Mesenchymal stem cell (in vitro differentiated cells and primary cell): Measurements from ENCODE around the gene TMEM231.
"Not testable (repeated sequence)": the region's sequence is repeated elsewhere in the genome, so short reads cannot be mapped to it uniquely, and the experiment has no call there.

Experiments
- DNase-seq: peaks from one replicate; pipeline ENCODE4 v3.0.0-alpha.2; 2013
- H2AFZ ChIP-seq: one replicate; pipeline ENCODE4 v1.6.1; 2013; ENCODE audit warnings: low read depth, mild to moderate bottlenecking, control low read depth, inconsistent platforms, low read length, moderate library complexity
- H2AK5ac ChIP-seq: 2 replicates; pipeline ENCODE4 v1.6.1; 2013; ENCODE audit warnings: low read length, moderate library complexity, mild to moderate bottlenecking, inconsistent platforms; ENCODE audit not compliant: severe bottlenecking
- H2BK120ac ChIP-seq: one replicate; pipeline ENCODE4 v1.6.1; 2013; ENCODE audit warnings: low read depth, mild to moderate bottlenecking, inconsistent platforms, low read length, moderate library complexity
- H2BK12ac ChIP-seq, 2 experiments: one replicate each; pipeline ENCODE4 v1.6.1; 2013; ENCODE audit warnings: inconsistent platforms in 2 of 2, low read length in 2 of 2, mild to moderate bottlenecking in 2 of 2, moderate library complexity in 2 of 2, control low read depth in 1 of 2
- H2BK15ac ChIP-seq: one replicate; pipeline ENCODE4 v1.6.1; 2013; ENCODE audit warnings: mild to moderate bottlenecking, low read depth, inconsistent platforms; ENCODE audit not compliant: poor library complexity, severe bottlenecking
- H2BK5ac ChIP-seq: 2 replicates; pipeline ENCODE4 v1.6.1; 2013; ENCODE audit warnings: low read depth, mild to moderate bottlenecking, low read length, control low read depth, inconsistent platforms; ENCODE audit not compliant: poor library complexity, severe bottlenecking
- H3K14ac ChIP-seq, 2 experiments: one replicate each; pipeline ENCODE4 v1.6.1; 2013; ENCODE audit warnings: inconsistent platforms in 2 of 2, low read length in 2 of 2, control low read depth in 1 of 2, mild to moderate bottlenecking in 1 of 2, moderate library complexity in 1 of 2
- H3K18ac ChIP-seq, 2 experiments: one replicate each; pipeline ENCODE4 v1.6.1; 2013; ENCODE audit warnings: inconsistent platforms in 2 of 2, low read length in 2 of 2, control low read depth in 1 of 2, low read depth in 1 of 2, mild to moderate bottlenecking in 1 of 2
- H3K23ac ChIP-seq, 2 experiments: one replicate each; pipeline ENCODE4 v1.6.1; 2013; ENCODE audit warnings: inconsistent platforms in 2 of 2, low read length in 2 of 2, mild to moderate bottlenecking in 2 of 2, moderate library complexity in 2 of 2, control low read depth in 1 of 2
- H3K27ac ChIP-seq: 2 replicates; pipeline ENCODE4 v1.5.1; 2013; ENCODE audit warnings: mild to moderate bottlenecking, moderate library complexity, low read length, control low read depth, inconsistent platforms; ENCODE audit not compliant: poor library complexity, severe bottlenecking
- H3K27me3 ChIP-seq, 2 experiments: 2 replicates each; pipeline versions ENCODE4 v1.6.1 to v1.7.0; 2013; ENCODE audit warnings: low read length in 2 of 2, mild to moderate bottlenecking in 2 of 2, moderate library complexity in 2 of 2, control low read depth in 1 of 2, inconsistent platforms in 1 of 2; ENCODE audit not compliant: control insufficient read depth in 1 of 2, insufficient read depth in 1 of 2
- H3K36me3 ChIP-seq, 2 experiments: 2 replicates each; pipeline versions ENCODE4 v1.6.1 to v1.7.0; 2013; ENCODE audit warnings: low read length in 2 of 2, control low read depth in 1 of 2, inconsistent platforms in 1 of 2, low read depth in 1 of 2, mild to moderate bottlenecking in 1 of 2; ENCODE audit not compliant: insufficient read depth in 2 of 2, control insufficient read depth in 1 of 2
- H3K4ac ChIP-seq, 2 experiments: one replicate each; pipeline ENCODE4 v1.6.1; 2013; ENCODE audit warnings: inconsistent platforms in 2 of 2, low read length in 2 of 2, mild to moderate bottlenecking in 2 of 2, moderate library complexity in 2 of 2, control low read depth in 1 of 2, low read depth in 1 of 2
- H3K4me1 ChIP-seq: 2 replicates; pipeline ENCODE4 v1.6.1; 2013; ENCODE audit warnings: low read depth, low read length, control low read depth; ENCODE audit not compliant: control insufficient read depth, insufficient read depth
- H3K4me2 ChIP-seq: 2 replicates; pipeline ENCODE4 v1.6.1; 2013; ENCODE audit warnings: low read length, mild to moderate bottlenecking, inconsistent platforms; ENCODE audit not compliant: poor library complexity, severe bottlenecking
- H3K4me3 ChIP-seq, 2 experiments: 2 replicates each; pipeline versions ENCODE4 v1.5.1 to v1.7.0; 2013; ENCODE audit warnings: low read length in 2 of 2, mild to moderate bottlenecking in 2 of 2, control low read depth in 1 of 2, low read depth in 1 of 2; ENCODE audit not compliant: insufficient read depth in 1 of 2
- H3K79me1 ChIP-seq: replicated peaks from 2 replicates; pipeline ENCODE4 v1.6.1; 2013; ENCODE audit warnings: mild to moderate bottlenecking, control low read depth, low read length, inconsistent platforms; ENCODE audit not compliant: poor library complexity, severe bottlenecking
- H3K9ac ChIP-seq: 2 replicates; pipeline ENCODE4 v1.7.0; 2013; ENCODE audit warnings: mild to moderate bottlenecking, low read length, moderate library complexity
- H3K9me3 ChIP-seq: 2 replicates; pipeline ENCODE4 v1.7.0; 2013; ENCODE audit warnings: mild to moderate bottlenecking, low read length; ENCODE audit not compliant: control insufficient read depth
- H4K8ac ChIP-seq: one replicate; pipeline ENCODE4 v1.6.1; 2013; ENCODE audit warnings: inconsistent platforms, mild to moderate bottlenecking, low read length, moderate library complexity
- H4K91ac ChIP-seq: one replicate; pipeline ENCODE4 v1.6.1; 2013; ENCODE audit warnings: mild to moderate bottlenecking, low read length, inconsistent platforms
- WGBS: methylation state at CpG from one replicate; pipeline ENCODE4 v1.1.7; 2013; ENCODE audit warnings: mixed read lengths; 5-methylcytosine and 5-hydroxymethylcytosine counted together

The TMEM231 gene

DNA sequence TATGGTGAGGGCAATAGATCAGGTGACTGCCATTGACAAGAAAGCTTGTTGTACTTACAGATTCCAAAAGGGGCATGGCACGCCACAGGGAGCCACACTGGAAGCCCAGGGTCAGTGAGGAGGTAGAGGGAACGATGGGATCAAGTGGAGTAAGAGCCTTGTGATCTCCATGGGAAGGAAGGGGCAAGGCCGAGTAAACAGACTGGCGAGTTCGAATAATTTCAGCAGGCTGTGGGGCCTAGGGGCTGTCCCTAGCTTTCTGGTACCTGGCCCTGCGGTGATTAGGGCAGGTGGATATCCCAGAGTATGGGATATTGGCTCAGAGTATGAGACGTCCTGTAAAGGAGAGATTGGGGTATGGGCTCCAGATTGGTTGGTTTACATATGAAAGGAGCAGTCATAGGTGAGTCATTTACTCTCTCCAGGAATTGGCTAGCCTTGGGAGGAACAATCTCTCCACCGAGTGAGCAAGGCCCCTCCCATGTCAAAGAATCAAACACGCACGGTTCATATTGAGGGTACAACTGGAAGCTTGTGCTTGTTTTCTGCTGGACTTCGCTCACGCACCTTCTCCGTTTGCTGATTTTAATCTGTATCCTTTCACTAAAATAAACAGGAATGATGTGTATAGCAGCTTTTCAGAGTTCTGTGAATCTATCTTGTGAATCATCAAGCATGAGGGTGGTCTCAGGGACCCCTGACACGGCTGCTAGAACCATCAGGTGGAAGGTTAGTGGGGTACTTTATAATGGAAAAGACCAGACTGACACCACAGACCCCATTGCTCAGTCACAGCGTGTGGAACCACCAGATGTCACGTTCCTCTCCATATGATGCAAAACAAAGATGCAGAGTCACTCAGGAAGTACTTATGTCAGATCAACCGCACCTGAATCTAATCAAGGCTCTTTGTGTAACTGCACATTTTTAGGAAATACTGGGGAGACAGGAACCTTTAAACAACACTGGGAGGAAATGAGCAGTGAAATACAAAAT lies 38.1 kb upstream of the TMEM231 start:
- Histone ChIP-seq H4K91ac (no peak overlapping the region), H3K4me3 (no peak overlapping the region), H3K36me3 (peaks cover 15 to 27% of the 10 kb centered on the region in 2 experiments), H3K14ac (no peak overlapping the region), H2BK120ac (no peak overlapping the region), H3K18ac (no peak overlapping the region), H3K4me2 (no peak overlapping the region), H3K79me1 (peaks cover 5% of the 10 kb centered on the region), H3K27me3 (no peaks in the 10 kb centered on the region), H2AK5ac (no peak overlapping the region), H4K8ac (peak overlapping the region; percentile 19), H3K27ac (no peak overlapping the region), H2BK5ac (no peak overlapping the region), H3K23ac (no peak overlapping the region), H2BK12ac (peak overlapping the region in 1 of 2 experiments; percentile 21), H2AFZ (no peak overlapping the region), H3K9me3 (peaks cover 11% of the 10 kb centered on the region), H3K4me1 (peaks cover 3% of the 10 kb centered on the region), H3K9ac (no peak overlapping the region), H2BK15ac (no peak overlapping the region), H3K4ac (no peak overlapping the region)
- peak; percentile 40 for DNase-seq
- WGBS = 77% methylated on average over 13 of the region's 17 CpGs

DNA sequence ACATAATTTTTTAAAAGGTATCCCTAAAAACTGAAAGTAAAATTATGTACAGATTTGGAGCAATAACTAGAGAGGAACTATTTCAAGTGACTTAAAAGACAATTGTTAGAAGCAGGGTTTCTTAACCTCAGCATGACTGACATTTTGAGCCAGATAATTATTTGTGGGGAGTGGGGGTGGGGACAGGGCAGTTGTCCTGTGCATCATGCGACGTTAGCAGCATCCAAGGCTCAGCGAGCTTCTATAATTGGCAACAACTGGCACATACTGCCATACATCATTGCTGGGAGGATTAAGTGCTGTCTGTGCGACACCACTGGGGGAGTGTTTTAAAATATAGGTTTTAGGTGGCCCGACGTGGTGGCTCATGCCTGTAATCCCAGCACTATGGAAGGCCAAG lies 37.3 kb upstream of the TMEM231 start:
- 96% methylated on average over 6 of the region's 6 CpGs for WGBS
- no peak overlapping the region for H2BK12ac ChIP-seq
- no peak overlapping the region for H3K18ac ChIP-seq
- H3K4me3 ChIP-seq = no peak overlapping the region
- no peak overlapping the region for H2BK5ac ChIP-seq
- H3K23ac ChIP-seq = no peak overlapping the region
- no peak overlapping the region for H2BK15ac ChIP-seq
- H2AFZ ChIP-seq = no peak overlapping the region
- H3K14ac ChIP-seq = no peak overlapping the region
- no peaks in the 10 kb centered on the region for H3K27me3 ChIP-seq
- H3K27ac ChIP-seq = no peak overlapping the region
- peaks cover 3% of the 10 kb centered on the region for H3K4me1 ChIP-seq
- no peak overlapping the region for H3K4ac ChIP-seq
- no peak for DNase-seq
- peaks cover 15 to 31% of the 10 kb centered on the region in 2 experiments for H3K36me3 ChIP-seq
- no peak overlapping the region for H2AK5ac ChIP-seq
- no peak overlapping the region for H3K4me2 ChIP-seq
- no peak overlapping the region for H2BK120ac ChIP-seq
- peaks cover 11% of the 10 kb centered on the region for H3K9me3 ChIP-seq
- H4K8ac ChIP-seq = no peak overlapping the region
- peaks cover 5% of the 10 kb centered on the region for H3K79me1 ChIP-seq
- no peak overlapping the region for H3K9ac ChIP-seq
- no peak overlapping the region for H4K91ac ChIP-seq

DNA sequence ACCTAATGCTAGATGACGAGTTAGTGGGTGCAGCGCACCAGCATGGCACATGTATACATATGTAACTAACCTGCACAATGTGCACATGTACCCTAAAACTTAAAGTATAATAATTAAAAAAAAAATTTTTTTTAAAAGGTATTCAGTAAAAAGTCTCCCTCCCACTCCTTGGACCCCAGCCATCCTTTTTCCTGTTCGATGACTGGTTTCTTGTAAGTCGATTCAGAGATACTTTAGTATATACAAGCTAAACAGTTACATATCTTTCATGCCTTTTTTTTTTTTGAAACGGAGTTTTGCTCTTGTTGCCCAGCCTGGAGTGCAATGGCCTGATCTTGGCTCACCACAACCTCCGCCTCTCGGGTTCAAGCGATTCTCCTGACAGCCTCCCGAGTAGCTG lies 35.9 kb upstream of the TMEM231 start:
- not testable (repeated sequence) for H4K8ac ChIP-seq, H3K4me2 ChIP-seq, H3K79me1 ChIP-seq, H3K4me3 ChIP-seq, H3K14ac ChIP-seq, H2BK5ac ChIP-seq, H2AFZ ChIP-seq, H2BK12ac ChIP-seq, H3K18ac ChIP-seq, DNase-seq, H3K4ac ChIP-seq, H2BK120ac ChIP-seq, H4K91ac ChIP-seq, H3K23ac ChIP-seq, H3K27ac ChIP-seq, H3K9me3 ChIP-seq, H3K4me1 ChIP-seq, H2AK5ac ChIP-seq, H2BK15ac ChIP-seq, H3K27me3 ChIP-seq
- WGBS = 94% methylated on average over 7 of the region's 9 CpGs
- H3K36me3 ChIP-seq = peaks cover 2 to 20% of the 10 kb centered on the region in 2 experiments
- peak overlapping the region; percentile 54 for H3K9ac ChIP-seq
